Activated CD4-positive, alpha-beta memory T cell treated with anti-CD3 and anti-CD28 coated beads, Interleukin-2, amount 10 ng/mL, durations not matched to agents 7 days and 5 days (primary cell): ENCODE results near the gene APOBEC2. TPM values are rescaled to one million over a fixed set of nuclear protein-coding genes. Genes with fewer than 3 reads are reported as not detected.

Source experiments
- CTCF ChIA-PET: fragments of 350-600 bp; sonication (Branson Sonifier 250); formaldehyde crosslinking; loops from one replicate; lab custom pipeline; 2021; ENCODE audit warnings: antibody characterized with exemption, inconsistent platforms; lab: Charles Lee
- POLR2A ChIA-PET: fragments of 350-600 bp; sonication (Branson Sonifier 250); formaldehyde crosslinking; loops from one replicate; lab custom pipeline; 2021; ENCODE audit warnings: antibody characterized with exemption; lab: Charles Lee
- DNase-seq: peaks from one replicate; pipeline ENCODE4 v3.0.0-alpha.2; 2020
- H3K27ac Mint-ChIP-seq: one replicate; pipeline ENCODE4 v1.8.0; 2021; ENCODE audit warnings: mild to moderate bottlenecking, mixed read lengths
- H3K27me3 Mint-ChIP-seq: one replicate; pipeline ENCODE4 v1.8.0; 2021; ENCODE audit warnings: mixed read lengths
- H3K36me3 Mint-ChIP-seq: one replicate; pipeline ENCODE4 v1.8.0; 2021; ENCODE audit warnings: low read depth, mixed read lengths
- H3K4me1 Mint-ChIP-seq: one replicate; pipeline ENCODE4 v1.8.0; 2021; ENCODE audit warnings: mixed read lengths
- H3K4me3 Mint-ChIP-seq: one replicate; pipeline ENCODE4 v1.8.0; 2021; ENCODE audit warnings: mild to moderate bottlenecking, mixed read lengths
- H3K9me3 Mint-ChIP-seq: one replicate; pipeline ENCODE4 v1.8.0; 2021; ENCODE audit warnings: mixed read lengths
- total RNA-seq, 2 experiments: library from RNA; stranded (reverse); gene quantifications; one replicate each; pipeline ENCODE4 v1.2.3, GENCODE V29; 2021

The APOBEC2 gene
- total RNA-seq, 2 experiments from 2014 or later = not detected

DNA sequence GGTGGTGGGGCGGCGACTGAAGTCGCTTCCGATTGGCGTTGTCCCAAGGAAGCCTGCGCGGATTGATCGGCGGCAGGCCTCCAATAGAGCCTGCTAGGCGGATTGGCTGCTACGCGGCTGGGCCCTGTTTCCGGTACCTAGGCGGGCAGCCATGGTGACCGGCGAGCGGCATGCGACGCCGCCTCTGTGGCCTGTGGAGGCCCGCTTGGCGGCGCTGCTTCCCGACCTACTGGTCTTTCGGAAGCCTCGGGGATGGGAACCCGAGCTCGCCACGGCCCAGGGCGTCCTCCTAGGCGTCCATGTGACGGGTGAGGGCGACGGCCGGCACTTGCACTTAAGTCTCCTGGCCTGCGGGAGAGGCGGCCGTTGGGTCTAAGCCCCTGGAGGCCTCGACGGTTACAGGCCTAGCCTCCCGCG lies 47.9 kb downstream of the APOBEC2 start:
- H3K4me1 Mint-ChIP-seq = no peaks in the 10 kb centered on the region
- peaks cover 48% of the 10 kb centered on the region for H3K36me3 Mint-ChIP-seq
- ChIA-PET CTCF (interaction anchor here (3.0 kb wide), 1 partner anchor 9 kb away, joined by 18 read pairs; no protein-coding TSS in a partner anchor), POLR2A (no interaction called here)
- H3K9me3 Mint-ChIP-seq = no peaks in the 10 kb centered on the region
- H3K27ac Mint-ChIP-seq = no peak overlapping the region
- no peaks in the 10 kb centered on the region for H3K27me3 Mint-ChIP-seq
- H3K4me3 Mint-ChIP-seq = no peak overlapping the region
- DNase-seq = no peak

DNA sequence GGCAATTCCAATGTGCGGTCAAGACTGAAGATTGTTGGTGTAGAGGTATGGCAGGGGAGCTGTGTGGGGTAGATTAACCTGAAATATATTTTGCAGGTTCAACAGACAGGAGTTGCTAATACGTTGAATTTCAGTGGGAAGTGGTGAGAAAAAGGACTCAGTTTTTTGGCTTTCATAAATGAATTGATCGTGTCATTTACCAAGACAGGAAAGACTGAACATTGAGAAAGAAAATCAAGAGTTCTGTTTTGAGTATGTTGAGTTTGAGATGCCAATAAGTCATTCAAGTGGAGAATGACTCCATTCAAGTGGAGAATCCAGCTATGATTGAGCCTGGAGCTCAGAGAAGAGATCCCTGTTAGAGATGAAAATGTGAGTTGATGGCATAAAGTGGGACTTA lies 50.8 kb downstream of the APOBEC2 start:
- H3K4me3 Mint-ChIP-seq = no peak overlapping the region
- CTCF ChIA-PET = interaction anchor here (1.1 to 3.1 kb wide), 6 partner anchors 9 to 204 kb away, joined by 3 to 18 read pairs (median 4); no protein-coding TSS in a partner anchor
- H3K9me3 Mint-ChIP-seq = no peaks in the 10 kb centered on the region
- H3K4me1 Mint-ChIP-seq = no peaks in the 10 kb centered on the region
- POLR2A ChIA-PET = interaction anchor here (0.8 to 1.2 kb wide), 3 partner anchors 12 to 75 kb away, joined by 3 to 4 read pairs (median 4); no protein-coding TSS in a partner anchor
- peaks cover 20% of the 10 kb centered on the region for H3K36me3 Mint-ChIP-seq
- no peak overlapping the region for H3K27ac Mint-ChIP-seq
- no peak for DNase-seq
- H3K27me3 Mint-ChIP-seq = no peaks in the 10 kb centered on the region

- no peaks in the 10 kb centered on the region for H3K4me1 Mint-ChIP-seq
- DNase-seq = no peak
- H3K4me3 Mint-ChIP-seq = no peak overlapping the region
- ChIA-PET CTCF (interaction anchor here (2.1 kb wide), 1 partner anchor 71 kb away, joined by 9 read pairs; no protein-coding TSS in a partner anchor), POLR2A (interaction anchor here (0.6 kb wide), 1 partner anchor 24 kb away, joined by 3 read pairs; no protein-coding TSS in a partner anchor)
- H3K36me3 Mint-ChIP-seq = no peaks in the 10 kb centered on the region
- no peaks in the 10 kb centered on the region for H3K27me3 Mint-ChIP-seq
- H3K9me3 Mint-ChIP-seq = no peaks in the 10 kb centered on the region
- no peak overlapping the region for H3K27ac Mint-ChIP-seq
These were observed 58.0 kb downstream of the APOBEC2 start for GRCh38 chr6:41111017-41111416.

Other genes starting within 250 kb of the APOBEC2 start
- gene UNC5CL, start 14.0 kb upstream of the APOBEC2 start, total RNA-seq = 1 to 10 TPM; 1.6 to 2.3 TPM
- not detected for gene TSPO2, start 10.7 kb upstream of the APOBEC2 start, total RNA-seq
- gene OARD1, start 19.2 kb downstream of the APOBEC2 start, total RNA-seq = 10 to 100 TPM; 34.3 to 37.2 TPM
- gene NFYA, start 19.8 kb downstream of the APOBEC2 start, total RNA-seq = 10 to 100 TPM; 26.2 to 29.8 TPM
- gene TREML1, start 101.1 kb downstream of the APOBEC2 start, total RNA-seq = not detected
- gene TREM2, start 109.9 kb downstream of the APOBEC2 start, total RNA-seq = not detected
- 10 to 100 TPM; 19.2 to 21.5 TPM for gene TREML2, start 147.9 kb downstream of the APOBEC2 start, total RNA-seq
- not detected for gene TREML4, start 175.1 kb downstream of the APOBEC2 start, total RNA-seq
- gene TREM1, start 233.5 kb downstream of the APOBEC2 start, total RNA-seq = not detected